NCI-H2196 (cell line): ENCODE data around the gene LIX1L.
A peak's percentile ranks its signal among the peaks of the same experiment; 100 is the strongest.

ENCODE experiments used
- DNase-seq: peaks from one replicate; lab custom pipeline; 2025; ENCODE audit not compliant: unreplicated experiment; lab: John Stamatoyannopoulos, UW

The LIX1L gene

DNA sequence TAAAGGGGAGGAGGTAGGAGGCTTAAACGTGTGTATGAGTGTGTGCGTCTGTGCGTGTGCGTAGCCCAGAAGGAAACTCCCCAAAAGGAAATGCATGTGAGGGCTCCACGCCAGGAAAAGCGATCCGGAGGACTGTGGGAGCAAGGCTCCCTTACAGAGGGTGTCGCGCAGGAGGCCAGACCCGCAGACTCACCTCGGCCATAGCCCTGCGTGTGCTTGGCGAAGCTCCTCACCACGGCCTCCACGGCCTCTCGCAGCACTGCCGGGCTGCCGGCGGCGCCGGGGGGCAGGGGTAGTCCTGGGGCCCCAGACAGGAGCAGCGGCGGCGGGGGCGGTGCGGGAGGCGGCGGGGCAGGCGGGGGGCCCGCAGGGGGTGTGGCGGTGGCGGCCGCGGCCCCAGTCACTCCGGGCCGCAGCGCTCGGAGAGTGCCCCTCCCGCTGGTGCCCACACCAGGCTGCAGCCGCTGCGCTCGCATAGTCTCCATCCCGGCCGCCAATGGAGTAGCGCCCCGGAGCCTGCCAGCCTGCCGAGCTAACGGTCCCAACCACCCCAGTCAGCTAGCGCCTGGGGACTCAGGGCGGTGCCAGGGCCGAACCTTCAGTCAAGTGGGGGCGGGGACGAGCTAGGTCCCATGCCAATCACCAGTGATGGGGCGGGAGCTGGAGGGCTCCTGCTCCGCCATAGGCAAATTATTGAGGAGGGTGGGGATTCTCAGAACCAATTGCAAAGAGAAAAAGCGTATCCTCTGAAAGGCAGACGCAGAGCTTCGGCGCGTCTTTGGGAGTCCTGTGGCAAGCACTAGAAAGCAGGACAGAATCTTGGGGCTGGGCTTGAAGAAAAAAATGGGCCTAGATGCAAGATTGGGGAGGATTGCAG is at the start of gene LIX1L:
TSS of gene LIX1L (minus strand) at position 575 of the 877 bp plus-strand sequence. CDS start at position 485, 90 bp downstream.
- DNase-seq = peak; percentile 95

DNA sequence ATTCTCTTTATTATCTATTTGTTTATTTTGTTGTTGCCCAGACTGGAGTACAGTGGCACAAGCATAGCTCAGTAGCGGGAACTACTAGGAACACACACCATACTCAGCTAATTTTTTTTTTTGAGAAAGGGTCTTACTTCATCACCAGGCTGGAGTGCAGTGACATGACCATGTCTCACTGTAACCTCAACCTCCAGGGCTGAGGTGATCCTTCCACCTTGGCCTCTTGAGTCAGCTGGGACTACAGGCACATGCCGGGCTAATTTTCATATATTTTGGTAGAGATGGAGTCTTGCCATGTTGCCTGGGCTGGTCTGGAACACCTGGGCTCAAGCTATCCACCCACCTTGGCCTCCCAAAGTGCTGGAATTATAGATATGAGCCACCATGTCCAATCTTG is 43.9 kb upstream of the LIX1L start:
- DNase-seq = no peak

DNA sequence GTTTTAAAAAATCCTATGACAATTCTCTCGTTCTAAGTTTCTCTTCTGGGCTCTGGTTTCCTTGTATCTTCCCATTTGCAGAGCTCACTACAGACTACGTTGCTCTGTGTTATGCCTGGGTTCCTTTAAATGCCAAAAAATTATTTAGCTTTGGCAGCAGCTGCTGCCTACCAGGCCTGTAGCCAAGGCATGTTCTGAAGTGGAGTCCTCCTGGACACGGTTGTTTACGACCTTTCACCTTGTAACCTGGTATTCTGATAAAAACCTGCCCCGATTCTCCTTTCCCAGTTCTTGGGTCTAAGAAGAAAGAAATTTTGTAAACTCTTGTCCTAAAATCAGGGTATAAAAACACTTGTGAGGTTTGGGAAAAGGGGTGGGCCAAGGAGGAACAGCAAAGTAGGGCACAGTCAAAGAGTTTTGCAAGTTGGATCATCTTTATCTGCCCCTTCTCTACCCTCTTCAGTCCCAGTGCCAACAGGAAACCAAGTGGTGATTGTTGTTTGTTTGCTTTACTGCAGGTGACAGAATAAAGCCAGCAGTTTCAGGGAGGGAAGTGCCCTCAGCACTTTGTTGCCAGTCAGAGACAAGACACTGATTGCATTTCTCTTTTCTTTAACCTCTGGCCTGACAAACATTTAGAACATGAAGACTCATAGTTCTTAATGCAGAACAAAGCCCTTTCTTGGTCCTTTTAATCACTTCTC is 41.7 kb upstream of the LIX1L start:
- peak; percentile 83 for DNase-seq

DNA sequence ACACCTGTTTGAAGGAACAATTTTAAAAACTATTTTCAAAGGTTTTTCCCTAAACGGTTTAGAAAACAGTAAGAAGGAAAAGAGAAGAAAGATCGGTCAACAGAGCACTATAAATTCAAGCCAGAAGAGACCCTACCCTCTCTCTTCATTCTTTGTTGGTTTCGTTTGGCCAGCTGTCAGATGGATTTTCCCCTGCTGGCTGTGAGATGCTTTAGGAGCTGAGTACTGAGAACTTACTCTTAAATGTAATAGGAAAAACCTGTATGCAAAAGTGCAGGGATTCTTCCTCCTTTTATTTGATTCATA is 39.9 kb upstream of the LIX1L start:
- no peak for DNase-seq

DNA sequence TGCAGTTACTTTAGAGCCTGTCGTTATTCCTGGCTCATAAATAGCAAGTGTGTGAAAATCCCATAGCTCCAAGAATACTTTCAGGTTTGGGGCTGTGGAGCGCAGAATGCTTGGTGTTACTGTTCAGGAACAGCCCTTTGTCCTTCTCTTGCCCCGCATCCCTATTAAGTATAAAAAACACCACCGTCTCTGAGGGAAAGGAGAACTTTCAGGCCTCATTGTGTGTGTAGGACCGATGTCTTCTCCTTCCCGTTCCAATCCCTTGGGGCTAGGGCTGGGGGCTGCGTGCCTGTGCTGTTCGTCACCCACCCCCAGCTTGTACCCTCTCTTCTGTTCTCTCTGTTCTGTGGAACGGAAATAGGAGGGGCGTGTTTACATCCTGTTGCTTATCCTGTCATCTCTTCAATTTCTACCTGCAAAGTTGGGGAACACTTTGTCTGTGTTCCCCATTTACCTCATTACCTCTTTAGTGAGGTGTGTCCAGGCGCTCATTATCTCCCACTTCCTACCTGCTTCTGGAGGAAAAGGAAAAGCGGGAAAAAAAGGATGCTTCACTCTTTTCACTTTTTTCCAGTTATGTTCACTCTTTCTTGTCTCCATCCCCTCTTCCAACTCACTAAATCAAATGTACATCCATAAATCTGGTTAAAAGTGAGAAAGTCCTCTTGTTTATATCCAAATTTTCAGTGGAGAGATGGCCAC is 39.4 kb upstream of the LIX1L start:
- DNase-seq = no peak

DNA sequence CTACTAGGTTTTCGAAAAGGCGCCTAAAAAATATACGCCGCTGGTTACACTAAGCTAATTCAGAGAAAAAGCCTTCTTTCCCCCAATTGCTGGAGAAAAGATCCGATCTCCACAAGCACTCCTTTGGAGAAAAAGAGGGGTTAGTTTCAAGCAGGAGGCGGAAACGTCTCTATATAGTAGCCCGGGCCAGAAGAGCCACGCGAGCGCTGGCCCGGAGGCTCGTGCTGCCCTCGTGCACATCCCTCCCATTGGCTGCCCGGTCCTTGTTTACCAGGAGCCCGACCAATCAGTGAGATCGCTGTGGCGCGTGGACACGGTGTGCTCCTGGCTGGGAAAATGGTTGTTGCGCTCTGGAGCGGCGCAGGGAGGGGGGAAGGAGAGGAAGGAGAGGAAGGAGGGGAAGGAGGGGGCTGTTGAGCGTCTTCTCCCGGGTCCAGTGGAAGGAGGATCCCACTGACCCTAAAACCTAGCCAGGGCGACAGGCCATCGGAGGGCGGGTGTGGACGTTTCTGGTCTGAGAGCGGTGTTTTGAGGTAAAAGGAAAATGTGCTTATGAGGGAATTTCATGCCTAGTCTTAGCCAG is 38.7 kb upstream of the LIX1L start, which contains the start of gene TXNIP:
TSS of gene TXNIP (minus strand) at position 147 of the 583 bp plus-strand sequence. CDS start 313 bp downstream, outside the sequence.
- peak; percentile 95 for DNase-seq

DNA sequence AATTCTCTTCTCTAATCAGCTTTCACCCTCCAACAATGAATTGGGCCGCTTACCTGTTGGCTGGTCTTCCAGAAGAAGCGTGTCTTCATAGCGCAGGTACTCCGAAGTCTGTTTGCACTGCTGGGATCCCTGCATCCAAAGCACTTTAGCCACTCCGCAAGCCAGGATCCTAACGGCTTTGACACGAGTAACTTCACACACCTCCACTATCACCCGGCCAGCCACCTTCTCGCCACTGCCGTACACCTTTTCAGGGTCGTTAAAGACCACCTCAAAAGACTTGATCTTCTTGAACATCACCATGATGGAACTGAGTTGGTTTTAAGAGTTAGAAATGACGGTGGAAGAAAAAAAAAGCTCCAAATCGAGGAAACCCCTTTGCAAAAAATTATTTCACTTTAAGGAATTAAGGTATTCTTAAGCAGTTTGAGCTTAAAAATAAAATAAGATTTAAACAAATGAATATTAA is 38.2 kb upstream of the LIX1L start:
- no peak for DNase-seq

DNA sequence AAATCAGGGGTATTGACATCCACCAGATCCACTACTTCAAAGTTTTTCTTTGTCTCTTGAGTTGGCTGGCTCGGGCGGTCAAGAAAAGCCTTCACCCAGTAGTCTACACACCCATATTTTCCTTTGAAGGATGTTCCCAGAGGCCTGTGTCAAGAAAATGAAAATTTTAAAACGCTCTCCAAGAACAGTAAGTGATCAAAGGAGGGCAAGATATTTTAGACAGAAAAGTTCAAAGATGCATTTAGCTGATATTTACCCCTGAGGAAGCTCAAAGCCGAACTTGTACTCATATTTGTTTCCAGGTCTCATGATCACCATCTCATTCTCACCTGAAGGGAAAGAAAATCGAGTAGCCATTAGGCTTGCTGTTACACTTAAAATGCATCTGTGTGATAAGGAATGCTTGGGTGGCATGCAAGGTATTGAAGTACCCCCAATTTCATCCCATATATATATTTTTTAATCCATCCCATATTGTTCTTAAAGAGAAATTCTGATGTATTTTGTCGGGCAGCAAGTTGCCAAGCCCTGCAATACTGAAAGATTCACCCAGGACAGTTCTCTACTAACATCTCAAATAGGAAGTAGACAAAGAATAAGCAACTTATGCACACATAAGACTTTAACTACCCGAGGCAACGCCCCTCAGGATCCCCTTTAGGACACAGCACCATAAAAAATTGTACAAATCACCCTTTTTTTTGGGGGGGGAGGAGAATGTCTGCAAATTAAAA is 37.5 kb upstream of the LIX1L start:
- no peak for DNase-seq

DNA sequence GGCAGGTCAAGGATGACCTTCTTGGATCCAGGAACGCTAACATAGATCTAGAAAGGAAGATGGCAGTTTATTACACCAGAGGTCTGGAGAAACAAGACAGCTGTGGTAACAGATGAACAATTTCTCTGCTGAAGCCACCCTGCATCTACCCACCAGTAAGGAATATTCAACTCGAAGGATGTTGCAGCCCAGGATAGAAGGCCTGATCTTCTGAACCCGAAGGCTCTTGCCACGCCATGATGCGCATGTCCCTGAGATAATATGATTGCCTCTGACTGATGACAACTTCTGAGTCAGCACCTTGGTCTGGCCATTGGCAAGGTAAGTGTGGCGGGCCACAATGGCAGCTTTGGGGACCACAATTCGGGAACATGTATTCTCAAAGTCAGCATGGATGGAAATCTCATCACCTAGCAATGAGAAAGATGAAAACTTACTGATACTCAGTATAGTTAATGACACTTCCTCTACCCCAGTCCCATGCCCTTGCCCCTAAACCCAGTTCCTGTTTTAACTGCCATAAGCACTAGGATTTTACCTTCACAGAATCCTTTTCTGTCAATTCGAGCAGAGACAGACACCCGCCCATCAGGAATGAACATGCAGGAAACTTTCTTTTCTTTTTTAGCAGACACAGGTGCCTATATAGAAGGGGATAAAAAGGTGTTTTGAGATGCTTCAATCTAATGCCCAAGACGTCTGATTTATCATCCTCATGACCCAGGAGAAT is 36.7 kb upstream of the LIX1L start:
- no peak for DNase-seq

DNA sequence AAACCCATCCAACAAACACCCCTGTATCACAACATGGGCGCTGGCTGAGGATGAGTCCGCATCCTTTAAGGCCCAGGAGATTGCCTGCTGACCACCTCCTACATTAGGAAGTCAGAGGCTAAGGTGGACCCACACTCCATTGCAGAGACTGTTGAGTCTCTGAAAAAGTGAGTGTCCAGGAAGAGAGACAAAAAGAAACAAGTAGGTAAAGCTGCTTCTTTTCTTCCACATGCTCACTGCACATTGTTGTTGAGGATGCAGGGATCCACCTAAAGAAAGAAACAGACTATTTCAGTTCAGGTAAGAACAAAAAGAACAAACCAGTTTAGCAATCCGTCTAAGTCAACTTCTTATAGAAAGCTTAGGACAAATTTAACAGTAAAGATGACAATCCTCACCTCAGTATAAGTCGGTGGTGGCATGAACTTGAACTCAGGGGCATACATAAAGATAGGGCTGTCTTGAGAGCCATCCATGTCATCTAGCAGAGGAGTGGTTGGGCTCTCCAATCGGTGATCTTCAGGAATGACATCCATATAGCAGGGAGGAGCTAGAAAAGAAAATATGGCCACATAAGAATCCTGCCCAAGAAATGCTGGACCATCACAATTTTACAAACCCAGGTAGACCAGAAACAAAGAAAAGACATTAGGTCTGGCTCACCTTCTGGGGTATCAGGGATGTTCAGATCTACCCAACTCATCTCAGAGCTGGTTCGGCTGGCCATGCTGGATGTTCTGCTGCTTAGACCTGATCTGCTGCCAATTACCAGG is 36.0 kb upstream of the LIX1L start:
- no peak for DNase-seq

DNA sequence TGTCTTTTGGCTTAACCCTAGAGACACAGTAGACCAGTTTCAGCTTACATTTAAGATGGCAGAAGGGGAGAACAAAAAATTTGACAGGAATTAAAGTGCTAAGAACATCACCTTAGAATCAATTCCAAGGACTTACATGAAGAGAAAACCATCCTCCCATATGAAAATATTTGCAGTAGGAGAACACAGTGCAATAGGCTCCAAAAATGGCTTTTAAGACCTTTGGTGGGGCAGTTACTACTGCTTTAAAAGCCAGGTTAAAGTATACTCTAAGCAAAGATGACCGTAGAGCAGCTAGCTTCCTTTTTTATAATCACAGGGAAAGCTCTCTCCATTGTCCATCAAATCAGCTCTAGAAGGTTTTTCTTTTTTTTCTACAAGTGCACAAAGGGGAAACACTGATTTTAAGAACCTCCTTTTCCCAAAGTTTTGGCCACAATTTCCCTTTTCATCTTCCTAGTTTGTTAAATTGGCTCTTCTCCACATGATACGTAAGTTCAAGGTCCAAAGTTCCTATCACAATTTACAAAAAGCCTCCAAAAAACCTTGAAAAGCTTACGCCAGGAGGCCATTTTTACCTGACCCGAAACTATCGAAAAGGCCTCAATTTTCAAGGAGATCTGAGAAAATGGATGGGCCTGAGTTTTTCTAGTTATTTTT is 35.3 kb upstream of the LIX1L start:
- DNase-seq = no peak

DNA sequence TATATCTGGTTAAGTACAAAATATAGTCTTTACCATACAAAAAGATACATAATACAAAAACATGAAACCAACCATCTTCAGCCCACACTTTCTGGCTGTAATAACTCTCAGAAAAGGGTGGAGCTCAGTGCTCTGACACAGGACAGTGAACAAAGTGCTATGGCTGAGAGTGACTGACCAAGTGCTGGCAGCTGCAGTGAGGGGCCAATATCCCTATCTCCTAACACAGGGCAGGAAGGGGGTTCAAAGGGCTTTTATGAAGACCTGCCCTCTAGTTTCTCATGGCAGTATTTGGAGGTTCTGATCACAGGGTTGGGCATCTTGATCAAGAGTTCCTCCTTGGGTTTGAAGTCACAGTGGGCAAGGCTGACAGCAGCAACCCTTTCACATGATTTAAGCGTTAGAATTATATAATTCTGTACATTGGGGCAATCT is 34.7 kb upstream of the LIX1L start:
- no peak for DNase-seq

DNA sequence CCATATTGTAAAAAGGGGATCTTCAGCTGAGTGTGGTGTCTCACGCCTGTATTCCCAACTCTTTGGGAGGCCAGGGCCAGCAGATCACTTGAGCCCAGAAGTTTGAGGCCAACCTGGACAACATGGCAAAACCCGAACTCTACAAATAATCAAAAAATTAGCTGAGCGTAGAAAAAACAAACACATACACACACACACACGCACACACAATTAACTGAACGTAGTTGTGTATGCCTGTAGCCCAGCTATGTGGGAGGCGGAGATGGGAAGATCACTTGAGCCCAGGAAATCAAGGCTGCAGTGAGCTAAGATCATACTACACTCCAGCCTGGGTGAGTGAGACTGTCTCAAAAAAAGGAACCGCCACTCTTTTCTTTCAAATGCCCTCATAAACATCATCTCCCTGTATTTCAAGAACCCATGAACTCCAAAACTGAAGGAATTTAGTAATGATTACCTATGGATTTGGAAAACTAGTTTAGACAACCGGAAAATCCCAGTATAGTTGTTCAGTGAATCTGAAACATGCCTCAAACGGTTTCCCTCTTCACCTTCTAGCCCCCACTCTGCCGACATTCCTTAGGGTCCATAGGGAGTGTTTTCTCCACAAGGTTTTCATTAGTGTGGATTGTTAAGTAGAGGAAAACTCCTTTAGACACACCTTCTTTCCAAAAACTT is 34.1 kb upstream of the LIX1L start:
- DNase-seq = no peak

DNA sequence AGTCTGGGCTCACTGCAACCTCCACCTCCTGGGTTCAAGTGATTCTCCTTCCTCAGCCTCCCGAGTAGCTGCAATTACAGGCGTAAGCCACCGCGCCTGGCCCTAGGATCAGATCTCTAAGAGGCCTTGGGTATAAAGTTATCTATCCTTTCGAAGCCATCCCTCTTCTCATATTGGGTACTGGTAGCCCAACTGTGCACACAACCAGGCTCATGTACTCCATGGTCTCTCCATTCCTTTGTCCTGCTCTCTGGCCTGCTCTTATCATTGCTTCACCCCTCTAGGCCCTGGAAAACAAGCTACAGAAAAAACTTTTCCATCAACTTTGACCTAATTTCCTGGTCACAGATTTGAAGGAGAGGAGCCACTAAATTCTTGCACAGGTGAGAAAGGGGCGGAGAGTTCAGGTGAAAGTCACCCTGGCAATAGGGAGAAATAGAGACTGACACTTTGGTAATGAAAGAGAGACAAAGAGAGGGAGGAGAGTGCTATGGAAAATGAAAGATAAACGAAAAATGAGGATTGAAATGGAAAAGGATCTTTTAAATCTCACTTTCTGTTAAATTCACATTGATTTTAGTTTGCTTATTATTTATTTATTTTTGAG is 32.5 kb upstream of the LIX1L start:
- DNase-seq = no peak

DNA sequence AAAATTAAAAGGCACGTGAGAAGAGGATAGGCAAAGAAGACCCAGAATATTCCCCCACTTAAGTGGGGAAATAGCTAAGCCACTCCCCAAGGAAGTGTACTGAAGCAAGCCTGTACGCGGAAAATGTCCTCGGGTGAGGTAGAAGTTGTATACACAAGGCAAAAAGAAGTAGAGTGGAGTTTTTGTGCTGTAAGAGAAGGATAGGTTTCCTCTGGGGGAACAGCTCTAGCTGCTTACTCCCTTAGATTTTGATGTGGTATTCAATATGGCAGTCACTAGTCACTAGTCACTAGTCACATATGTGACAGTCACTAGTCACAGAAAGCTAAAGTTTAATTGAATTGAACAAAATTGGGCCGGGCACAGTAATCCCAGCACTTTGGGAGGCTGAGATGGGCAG is 31.0 kb upstream of the LIX1L start:
- no peak for DNase-seq

DNA sequence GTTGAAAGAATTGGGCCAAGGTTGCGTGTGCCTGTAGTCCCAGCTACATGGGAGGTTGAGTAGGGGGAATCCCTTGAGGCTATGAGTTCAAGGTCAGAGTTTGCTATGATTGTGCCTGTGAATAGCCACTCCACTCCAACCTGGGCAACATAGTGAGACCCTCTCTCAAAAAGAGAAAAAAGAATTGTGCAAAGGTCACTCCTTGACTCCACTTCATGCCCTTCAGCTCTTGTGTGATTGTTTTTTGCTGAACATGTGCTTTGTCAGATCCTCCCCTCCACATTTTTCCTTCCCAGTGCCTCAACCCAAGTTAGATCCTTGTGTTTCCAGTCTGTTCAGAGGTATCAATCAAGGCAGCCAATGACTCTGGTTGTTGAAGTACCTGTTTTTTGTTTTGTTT is 30.1 kb upstream of the LIX1L start:
- DNase-seq = no peak

DNA sequence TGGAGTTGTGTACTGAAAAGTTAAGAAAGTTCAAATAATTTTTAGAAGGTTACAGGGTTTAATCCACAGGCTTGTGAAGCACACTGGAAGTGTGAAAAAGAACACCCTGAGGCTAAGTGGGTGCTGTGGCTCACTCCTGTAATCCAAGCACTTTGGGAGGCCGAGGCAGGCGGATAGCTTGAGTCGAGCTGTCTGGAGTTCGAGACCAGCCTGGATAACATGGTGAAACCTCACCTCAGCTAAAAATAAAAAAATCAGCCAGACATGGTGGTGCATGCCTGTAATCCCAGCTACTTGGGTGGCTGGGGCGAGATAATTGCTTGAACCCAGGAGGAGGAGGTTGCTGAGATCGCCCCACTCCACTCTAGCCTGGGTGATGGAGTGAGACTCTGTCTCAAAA is 28.7 kb upstream of the LIX1L start:
- DNase-seq = no peak
